Activated CD4-positive, alpha-beta T cell treated with anti-CD3 and anti-CD28 coated beads, Interleukin-2, amount 50 U/mL, for 4 hours (primary cell): ENCODE measurements around the gene SESTD1.
A peak's percentile ranks its signal among the peaks of the same experiment; 100 is the strongest.

Experiments
- DNase-seq, 2 experiments: peaks; one replicate each; pipeline ENCODE4 v3.0.0-alpha.2; 2020

Gene SESTD1, protein sequence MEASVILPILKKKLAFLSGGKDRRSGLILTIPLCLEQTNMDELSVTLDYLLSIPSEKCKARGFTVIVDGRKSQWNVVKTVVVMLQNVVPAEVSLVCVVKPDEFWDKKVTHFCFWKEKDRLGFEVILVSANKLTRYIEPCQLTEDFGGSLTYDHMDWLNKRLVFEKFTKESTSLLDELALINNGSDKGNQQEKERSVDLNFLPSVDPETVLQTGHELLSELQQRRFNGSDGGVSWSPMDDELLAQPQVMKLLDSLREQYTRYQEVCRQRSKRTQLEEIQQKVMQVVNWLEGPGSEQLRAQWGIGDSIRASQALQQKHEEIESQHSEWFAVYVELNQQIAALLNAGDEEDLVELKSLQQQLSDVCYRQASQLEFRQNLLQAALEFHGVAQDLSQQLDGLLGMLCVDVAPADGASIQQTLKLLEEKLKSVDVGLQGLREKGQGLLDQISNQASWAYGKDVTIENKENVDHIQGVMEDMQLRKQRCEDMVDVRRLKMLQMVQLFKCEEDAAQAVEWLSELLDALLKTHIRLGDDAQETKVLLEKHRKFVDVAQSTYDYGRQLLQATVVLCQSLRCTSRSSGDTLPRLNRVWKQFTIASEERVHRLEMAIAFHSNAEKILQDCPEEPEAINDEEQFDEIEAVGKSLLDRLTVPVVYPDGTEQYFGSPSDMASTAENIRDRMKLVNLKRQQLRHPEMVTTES

DNA sequence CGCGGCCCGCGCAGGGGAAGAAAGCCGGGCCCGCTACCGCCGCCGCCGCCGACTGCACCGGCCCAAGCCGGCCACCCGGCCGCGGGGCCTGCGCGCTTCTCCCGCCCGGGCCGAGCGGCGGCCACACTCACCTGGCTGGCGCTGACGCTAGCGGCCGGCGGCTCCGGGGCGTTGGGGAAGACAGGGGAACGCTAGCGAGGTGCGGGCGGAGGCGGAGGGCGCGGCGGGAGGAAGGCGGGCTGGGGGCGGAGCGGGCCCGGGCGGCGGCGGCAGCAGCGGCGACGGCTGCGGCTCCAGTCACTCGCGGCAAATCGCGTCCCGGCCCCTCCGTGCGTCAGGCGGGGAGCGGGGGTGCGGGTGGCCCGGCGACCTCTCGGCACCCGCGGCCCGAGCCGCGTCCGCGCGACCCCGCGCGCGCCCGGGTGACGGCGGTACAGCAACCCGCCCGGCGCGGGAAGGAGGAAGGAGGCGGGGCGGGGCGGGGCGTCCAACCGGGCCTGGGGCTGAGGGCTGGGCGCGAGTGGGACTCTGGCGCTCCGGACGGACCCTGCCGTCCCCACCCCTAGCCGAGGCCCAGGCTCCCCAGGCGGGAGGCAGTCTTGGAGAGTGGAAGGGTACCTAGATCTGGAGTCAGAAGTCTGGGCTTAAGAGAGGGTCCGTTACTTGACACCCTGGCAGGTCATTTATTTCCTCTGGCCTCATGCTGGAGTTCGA is at the start of gene SESTD1:
Gene SESTD1, minus strand, starts transcription at position 465 of the 714 bp plus-strand sequence. CDS start 72,991 bp downstream, outside the sequence.
- DNase-seq = peak; percentile 37 to 47

GRCh38 chr2:179313057-179313456 is 48.4 kb upstream of the SESTD1 start:
- no peak for DNase-seq

DNA sequence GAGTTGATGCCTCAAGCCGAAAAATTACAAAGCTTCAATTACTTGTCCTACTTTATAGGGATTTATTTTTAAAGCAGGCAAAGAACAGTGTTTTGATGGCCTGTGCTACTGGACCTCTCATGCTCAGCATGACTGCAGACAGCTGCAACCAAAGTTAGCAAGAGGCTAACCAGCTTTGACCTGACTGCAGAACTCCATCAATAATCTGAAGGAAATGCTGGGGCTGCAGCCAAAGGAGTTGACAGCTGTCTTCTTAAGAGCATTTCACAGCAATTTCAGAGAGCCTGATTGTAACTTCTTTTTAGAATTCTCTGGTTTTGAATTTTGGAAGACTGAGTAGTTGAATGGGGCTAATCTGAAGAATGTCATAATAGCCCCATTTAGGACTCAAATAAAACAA is 46.5 kb upstream of the SESTD1 start:
- no peak for DNase-seq

DNA sequence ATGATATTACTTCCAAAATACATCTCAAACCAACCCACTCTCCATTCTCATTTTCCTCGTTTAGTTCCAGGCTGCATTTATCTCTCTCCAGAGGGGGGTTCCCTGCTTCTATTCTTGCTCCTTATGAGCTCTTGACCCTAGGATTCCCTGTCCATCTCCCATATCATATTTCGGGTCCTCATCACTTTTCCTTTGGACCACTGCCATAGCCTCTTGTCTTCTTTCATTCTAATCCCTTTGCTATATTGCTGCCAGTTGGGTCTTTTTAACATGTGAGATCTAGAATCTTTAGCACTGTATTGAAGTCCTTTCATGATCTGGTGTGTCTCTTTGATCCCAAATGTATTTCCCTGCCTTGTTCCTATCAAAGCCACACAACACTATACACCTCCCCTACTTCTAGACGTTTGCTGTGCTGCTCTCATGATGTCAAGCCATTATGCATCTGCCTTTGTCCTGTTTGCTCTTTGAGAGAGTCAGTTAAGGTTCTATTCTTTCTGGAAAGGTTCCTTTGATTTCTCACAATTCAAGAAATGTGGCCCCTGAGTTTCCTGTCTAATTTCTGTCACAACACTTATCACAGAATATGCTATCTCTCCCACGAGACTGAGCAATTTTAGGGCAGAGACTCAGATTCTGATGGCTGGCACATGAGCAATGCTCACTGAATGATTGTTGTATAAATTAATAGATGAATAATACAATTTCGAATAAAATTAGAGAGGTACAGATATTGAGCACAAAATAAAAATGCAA is 43.2 kb upstream of the SESTD1 start:
- DNase-seq = no peak

- no peak for DNase-seq
These were observed 40.5 kb upstream of the SESTD1 start for GRCh38 chr2:179305125-179305524.

DNA sequence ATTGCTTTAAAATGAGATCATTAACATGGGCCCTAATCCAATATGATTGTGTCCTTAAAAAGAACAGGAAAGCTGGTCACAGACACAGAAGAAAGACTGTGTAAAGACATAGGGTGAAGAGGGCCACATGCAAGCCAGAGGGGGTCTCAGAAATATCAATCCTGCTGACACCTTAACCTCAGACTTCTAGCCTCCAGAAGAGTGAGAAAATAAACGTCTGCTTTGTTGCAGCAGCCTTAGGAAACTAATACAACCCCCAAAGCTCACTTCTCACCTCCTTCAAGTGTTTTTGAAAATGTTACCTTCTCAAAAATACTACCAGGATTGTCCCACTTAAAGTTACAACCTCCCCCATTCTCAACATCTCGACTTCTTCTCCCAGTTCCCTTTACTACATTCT is 39.8 kb upstream of the SESTD1 start:
- no peak for DNase-seq

GRCh38 chr2:179302764-179303571 is 38.3 kb upstream of the SESTD1 start:
- no peak for DNase-seq

GRCh38 chr2:179302149-179302548 is 37.5 kb upstream of the SESTD1 start:
- DNase-seq = no peak

GRCh38 chr2:179298666-179299065 is 34.0 kb upstream of the SESTD1 start:
- no peak for DNase-seq

- no peak for DNase-seq
These were observed 33.3 kb upstream of the SESTD1 start for GRCh38 chr2:179297927-179298326.

- no peak for DNase-seq
These were observed 25.7 kb upstream of the SESTD1 start for GRCh38 chr2:179290329-179290728.

- DNase-seq = no peak
These were observed 20.4 kb upstream of the SESTD1 start for GRCh38 chr2:179285060-179285459.

GRCh38 chr2:179277429-179278196 is 13.0 kb upstream of the SESTD1 start:
- DNase-seq = no peak

DNA sequence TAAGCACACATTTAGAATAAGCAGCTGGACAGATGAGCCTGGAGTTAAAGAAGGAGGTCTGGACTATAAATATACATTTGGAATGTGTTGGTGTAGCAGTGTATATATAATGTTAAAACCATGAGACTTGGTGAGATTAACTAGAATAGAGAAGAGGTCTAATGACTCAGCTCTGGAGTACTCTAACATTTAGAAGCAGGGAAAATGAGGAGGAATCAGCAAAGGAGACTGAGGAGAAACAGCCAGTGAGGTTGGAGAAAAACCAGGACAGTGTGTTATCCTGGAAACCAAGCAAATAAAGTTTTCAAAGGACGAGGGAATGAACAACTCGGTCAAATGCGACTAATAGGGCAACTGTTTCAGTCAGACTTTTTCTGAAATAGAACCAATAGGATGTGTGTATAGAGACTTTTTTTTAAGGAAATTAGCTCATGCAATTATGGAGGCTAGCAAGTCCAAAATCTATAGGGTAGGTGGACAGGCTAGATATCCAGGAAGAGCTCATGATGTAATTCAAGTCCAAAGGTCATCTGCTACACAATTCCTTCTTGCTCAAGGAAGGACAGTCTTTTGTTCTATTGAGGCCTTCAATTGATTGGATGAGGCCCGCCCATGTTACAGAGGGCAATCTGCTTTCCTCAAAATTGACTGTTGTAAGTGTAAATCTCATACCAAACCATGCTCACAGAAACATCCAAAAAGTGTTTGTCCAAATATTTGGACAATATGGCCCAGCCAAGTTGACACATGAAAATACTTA is 10.8 kb upstream of the SESTD1 start:
- no peak for DNase-seq

GRCh38 chr2:179274749-179275148 is 10.1 kb upstream of the SESTD1 start:
- DNase-seq = no peak

- DNase-seq = no peak
These were observed 8.9 kb upstream of the SESTD1 start for GRCh38 chr2:179273461-179273962.

DNA sequence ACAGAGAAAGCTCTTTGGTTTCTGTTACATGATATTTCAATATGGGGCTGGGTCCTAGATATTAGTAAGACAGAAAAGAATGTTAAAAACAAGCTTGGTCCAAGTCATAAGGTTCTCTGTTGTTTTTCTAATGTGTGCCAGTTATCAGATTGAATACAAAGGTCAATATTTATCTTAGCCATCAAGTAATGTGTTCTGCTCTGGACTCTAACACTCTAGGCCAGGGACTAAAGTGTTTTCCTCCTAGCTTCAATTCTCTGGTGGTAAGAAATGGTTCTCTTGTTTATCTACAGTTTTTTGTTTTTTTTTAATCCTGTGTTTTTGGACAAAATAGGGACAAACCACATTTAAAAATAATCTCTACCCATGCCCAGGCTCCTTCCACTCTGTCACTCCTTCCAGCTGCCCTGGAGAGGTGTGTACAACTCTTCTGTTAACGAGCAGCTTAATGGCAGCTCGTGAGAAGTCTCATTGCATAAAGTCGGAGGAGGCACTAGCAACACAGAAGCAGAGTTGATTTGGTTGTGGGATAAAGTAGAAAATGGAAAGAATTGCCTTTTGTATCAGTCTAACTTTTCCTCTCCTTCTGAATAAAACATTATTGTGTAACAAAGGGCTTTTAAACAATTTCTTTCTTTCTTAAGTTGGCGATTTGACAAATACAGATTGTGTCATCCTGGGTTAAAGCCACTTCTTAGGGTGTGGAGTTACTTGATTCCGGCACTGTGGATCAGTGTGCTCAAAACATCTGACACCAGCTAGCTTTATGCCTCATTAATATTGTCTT is 8.0 kb upstream of the SESTD1 start:
- DNase-seq = no peak

- no peak for DNase-seq
These were observed 6.1 kb upstream of the SESTD1 start for GRCh38 chr2:179270689-179271088.

DNA sequence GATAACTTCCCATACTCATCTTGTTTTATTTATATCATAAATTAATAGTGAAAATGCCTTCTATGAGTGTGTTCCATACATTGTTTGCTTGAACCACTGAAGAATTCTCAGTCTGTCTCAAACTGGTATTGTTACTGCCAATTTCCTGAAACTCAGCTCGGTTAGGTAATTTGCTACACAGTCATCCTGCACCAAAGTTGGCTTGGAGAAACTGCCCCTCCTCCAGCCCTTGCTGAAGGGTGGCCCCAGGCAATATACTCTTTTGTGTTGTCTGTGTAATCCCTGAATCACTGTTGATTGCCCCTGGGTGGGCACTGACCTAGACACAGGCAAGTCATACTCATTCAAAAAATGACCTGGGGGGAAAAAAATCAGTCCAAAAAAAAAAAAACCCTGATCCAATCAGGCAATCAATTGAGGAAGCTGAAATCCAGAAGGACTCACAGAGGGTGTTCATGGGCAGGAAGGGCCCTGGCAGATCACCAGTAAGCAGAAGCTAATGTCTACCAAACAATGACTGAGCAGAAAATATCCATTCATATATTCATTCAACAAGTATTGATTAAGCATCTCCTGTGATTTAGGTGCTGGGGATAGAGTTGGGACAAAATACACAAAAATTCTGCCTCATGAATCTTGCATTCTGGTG is 3.8 kb upstream of the SESTD1 start:
- no peak for DNase-seq
